SK-N-SH (cell line): ENCODE results near the gene METTL25B. TPM values are rescaled to one million over a fixed set of nuclear protein-coding genes. Genes with fewer than 3 reads are reported as not detected.

Experiments used
- CTCF ChIA-PET: fragments of 300-600, 350-600 bp; formaldehyde crosslinking; extraction: SDS; loops from one replicate; lab custom pipeline; 2021; lab: Yijun Ruan, JAX
- POLR2A ChIA-PET: fragments of 350-600 bp; sonication (Branson Sonifier 250); formaldehyde crosslinking; extraction: SDS; loops from one replicate; lab custom pipeline; 2020; ENCODE audit warnings: antibody characterized with exemption, inconsistent platforms; lab: Yijun Ruan, JAX
- DNase-seq: peaks from one replicate; pipeline ENCODE4 v3.0.0; 2012
- H2AFZ ChIP-seq: fragments of 200-600 bp; sonication (generic); 2 replicates; pipeline ENCODE4 v1.8.1; 2016; ENCODE audit warnings: antibody characterized with exemption, mild to moderate bottlenecking, low read depth
- H3F3A ChIP-seq: fragments of 200-600 bp; sonication (generic); replicated peaks from 2 replicates; pipeline ENCODE3; 2016; ENCODE audit warnings: antibody characterized with exemption, mild to moderate bottlenecking; ENCODE audit not compliant: insufficient read depth
- H3K27ac ChIP-seq, 2 experiments: fragments of 200-500 bp in 1 of 2; fragments of 200-600 bp in 1 of 2; sonication (Bioruptor generic) in 1 of 2; sonication (generic), shearing (Covaris generic) in 1 of 2; 2 replicates each; pipeline versions ENCODE4 v1.5.1 to v1.6.1; 2014 to 2016; ENCODE audit warnings: low read depth in 2 of 2, inconsistent platforms in 1 of 2, low read length in 1 of 2, mild to moderate bottlenecking in 1 of 2, mixed read lengths in 1 of 2
- H3K27me3 ChIP-seq: fragments of 200-600 bp; sonication (generic), shearing (Covaris generic); 2 replicates; pipeline ENCODE4 v1.6.1; 2016; ENCODE audit warnings: mixed run types; ENCODE audit not compliant: insufficient read depth
- H3K36me3 ChIP-seq, 2 experiments: fragments of 200-500 bp in 1 of 2; fragments of 200-600 bp in 1 of 2; sonication (Bioruptor generic) in 1 of 2; sonication (generic) in 1 of 2; replicated peaks in 1 of 2; 2 replicates each; pipeline versions ENCODE3 to v1.5.1; 2014 to 2016; ENCODE audit warnings: low read length in 1 of 2, mild to moderate bottlenecking in 1 of 2; ENCODE audit not compliant: insufficient read depth in 2 of 2, control insufficient read depth in 1 of 2
- H3K4me1 ChIP-seq, 2 experiments: fragments of 200-500 bp in 1 of 2; fragments of 200-600 bp in 1 of 2; sonication (Bioruptor generic) in 1 of 2; sonication (generic), shearing (Covaris generic) in 1 of 2; 2 replicates each; pipeline versions ENCODE4 v1.5.1 to v1.6.1; 2014 to 2016; ENCODE audit warnings: low read depth in 1 of 2, low read length in 1 of 2, mixed run types in 1 of 2; ENCODE audit not compliant: insufficient read depth in 2 of 2, control insufficient read depth in 1 of 2
- H3K4me2 ChIP-seq: fragments of 200-600 bp; sonication (generic), shearing (Covaris generic); 2 replicates; pipeline ENCODE4 v1.6.1; 2017; ENCODE audit warnings: mixed run types
- H3K4me3 ChIP-seq, 2 experiments: fragments of 200-500 bp in 1 of 2; fragments of 200-600 bp in 1 of 2; sonication (Bioruptor generic) in 1 of 2; sonication (generic), shearing (Covaris generic) in 1 of 2; 2 replicates each; pipeline versions ENCODE4 v1.5.1 to v1.8.1; 2014 to 2016; ENCODE audit warnings: low read depth in 2 of 2, inconsistent platforms in 1 of 2, low read length in 1 of 2, mild to moderate bottlenecking in 1 of 2, mixed read lengths in 1 of 2, moderate library complexity in 1 of 2
- H3K79me2 ChIP-seq: fragments of 200-600 bp; sonication (generic); 2 replicates; pipeline ENCODE4 v1.8.1; 2017; ENCODE audit warnings: mild to moderate bottlenecking; ENCODE audit not compliant: insufficient read depth
- H3K9ac ChIP-seq: fragments of 200-600 bp; sonication (generic); 2 replicates; pipeline ENCODE4 v1.6.1; 2017; ENCODE audit warnings: mixed run types
- H3K9me2 ChIP-seq: fragments of 200-600 bp; sonication (generic); 2 replicates; pipeline ENCODE4 v1.6.1; 2017; ENCODE audit warnings: mixed run types
- H3K9me3 ChIP-seq: fragments of 200-600 bp; sonication (generic); 2 replicates; pipeline ENCODE4 v1.6.1; 2017; ENCODE audit warnings: mixed run types, mild to moderate bottlenecking, moderate library complexity
- H4K20me1 ChIP-seq: fragments of 200-600 bp; sonication (generic); 2 replicates; pipeline ENCODE4 v1.6.1; 2017; ENCODE audit warnings: mild to moderate bottlenecking, mixed run types; ENCODE audit not compliant: insufficient read depth
- FOSL2 ChIP-seq: IDR thresholded peaks from 2 replicates; pipeline ENCODE4 v1.4.0; 2012; ENCODE audit warnings: low read depth, mild to moderate bottlenecking, moderate library complexity, borderline replicate concordance
- GABPA ChIP-seq: IDR thresholded peaks from 2 replicates; pipeline ENCODE4 v1.4.0; 2012; ENCODE audit warnings: low read depth, mild to moderate bottlenecking
- MXI1 ChIP-seq: IDR thresholded peaks from 2 replicates; pipeline ENCODE4 v1.6.1; 2012; ENCODE audit warnings: mild to moderate bottlenecking, low read depth, low read length, improper control_type of control experiment
- POLR2AphosphoS5 ChIP-seq: IDR thresholded peaks from 2 replicates; pipeline ENCODE4 v1.6.1; 2012; ENCODE audit warnings: low read depth, low read length
- RAD21 ChIP-seq: IDR thresholded peaks from 2 replicates; pipeline ENCODE4 v1.6.1; 2012; ENCODE audit warnings: mild to moderate bottlenecking, low read length
- RFX5 ChIP-seq: IDR thresholded peaks from 2 replicates; pipeline ENCODE4 v1.6.1; 2012; ENCODE audit warnings: mild to moderate bottlenecking, improper control_type of control experiment, low read length
- SIN3A ChIP-seq: IDR thresholded peaks from 2 replicates; pipeline ENCODE4 v1.6.1; 2012; ENCODE audit warnings: low read depth, mild to moderate bottlenecking, low read length, moderate library complexity, borderline replicate concordance
- SMC3 ChIP-seq: IDR thresholded peaks from 2 replicates; pipeline ENCODE4 v1.6.1; 2012; ENCODE audit warnings: low read depth, low read length, improper control_type of control experiment
- TCF12 ChIP-seq: IDR thresholded peaks from 2 replicates; pipeline ENCODE4 v1.4.0; 2012
- WGBS: methylation state at CpG from one replicate; pipeline ENCODE4 v1.1.6; 2017; ENCODE audit warnings: low lambda C conversion rate; 5-methylcytosine and 5-hydroxymethylcytosine counted together
- polyA plus RNA-seq, 3 experiments: library from polyadenylated mRNA; depleted of rRNA; stranded (reverse); fragments of >200 nt; gene quantifications; 2 replicates each; pipeline ENCODE4 v1.2.3, GENCODE V29; 2012
- TF ChIP-seq, protein P1 (sequence below): fragments of 200-600 bp; sonication (generic); IDR thresholded peaks from 2 replicates; pipeline ENCODE4 v1.6.1; 2017; ENCODE audit warnings: antibody characterized with exemption, mild to moderate bottlenecking, moderate library complexity
- TF ChIP-seq, protein P2 (sequence below): IDR thresholded peaks from 2 replicates; pipeline ENCODE4 v1.4.0; 2012; ENCODE audit warnings: low read depth, borderline replicate concordance

The METTL25B gene
- polyA plus RNA-seq, 1 of the 3 experiments (the other 2 are of a cell fraction): 20.1 TPM

DNA sequence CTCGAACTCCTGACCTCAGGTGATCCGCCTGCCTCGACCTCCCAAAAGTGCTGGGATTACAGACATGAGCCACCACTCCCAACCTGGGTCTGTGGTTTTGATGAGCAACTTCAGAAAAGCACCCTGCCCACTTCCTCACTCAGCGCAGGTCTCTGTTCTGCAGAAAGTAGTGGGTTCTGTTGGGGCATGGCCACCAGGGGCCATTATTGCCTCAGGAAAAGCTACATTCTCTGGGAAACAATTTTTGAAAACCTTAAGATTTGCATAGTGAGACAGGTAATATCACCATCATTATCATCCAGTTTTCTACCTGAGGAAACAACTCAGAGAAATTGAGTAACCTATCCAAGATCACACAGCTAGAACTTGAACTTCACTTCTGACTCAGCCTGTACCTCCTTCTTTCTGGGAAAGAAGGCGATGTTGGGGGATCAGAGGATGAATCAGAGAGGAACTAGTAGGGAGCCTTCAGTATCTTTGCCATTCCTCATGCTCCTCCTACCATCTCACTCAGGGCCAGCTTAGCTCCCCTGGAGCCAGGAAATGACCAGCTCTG, 44.0 kb upstream of the METTL25B start:
- Histone ChIP-seq H3K9me3 (no peaks in the 10 kb centered on the region), H3F3A (no peaks in the 10 kb centered on the region), H3K9me2 (no peaks in the 10 kb centered on the region), H3K79me2 (no peaks in the 10 kb centered on the region), H3K9ac (no peak overlapping the region), H3K36me3 (no peaks in the 10 kb centered on the region), H4K20me1 (no peaks in the 10 kb centered on the region), H2AFZ (no peak overlapping the region), H3K4me2 (no peak overlapping the region), H3K27ac (no peak overlapping the region), H3K4me1 (peaks cover 0 to 4% of the 10 kb centered on the region in 2 experiments; a peak in 2 of 4 replicates), H3K4me3 (no peak overlapping the region), H3K27me3 (no peaks in the 10 kb centered on the region)
- WGBS: 62% methylated on average over 5 of the region's 5 CpGs
- ChIA-PET POLR2A (no interaction called here), CTCF (interaction anchor here (0.8 to 45.5 kb wide), 10 partner anchors 24 to 244 kb away, joined by 3 to 2702 read pairs (median 4); partner anchors contain the start of genes CRABP2, ISG20L2 and METTL25B)
- TF ChIP-seq POLR2AphosphoS5 (no peak), RAD21 (peak; percentile 20; the same call in 1 of the 2 replicates)
- TF ChIP-seq, protein P1, sequence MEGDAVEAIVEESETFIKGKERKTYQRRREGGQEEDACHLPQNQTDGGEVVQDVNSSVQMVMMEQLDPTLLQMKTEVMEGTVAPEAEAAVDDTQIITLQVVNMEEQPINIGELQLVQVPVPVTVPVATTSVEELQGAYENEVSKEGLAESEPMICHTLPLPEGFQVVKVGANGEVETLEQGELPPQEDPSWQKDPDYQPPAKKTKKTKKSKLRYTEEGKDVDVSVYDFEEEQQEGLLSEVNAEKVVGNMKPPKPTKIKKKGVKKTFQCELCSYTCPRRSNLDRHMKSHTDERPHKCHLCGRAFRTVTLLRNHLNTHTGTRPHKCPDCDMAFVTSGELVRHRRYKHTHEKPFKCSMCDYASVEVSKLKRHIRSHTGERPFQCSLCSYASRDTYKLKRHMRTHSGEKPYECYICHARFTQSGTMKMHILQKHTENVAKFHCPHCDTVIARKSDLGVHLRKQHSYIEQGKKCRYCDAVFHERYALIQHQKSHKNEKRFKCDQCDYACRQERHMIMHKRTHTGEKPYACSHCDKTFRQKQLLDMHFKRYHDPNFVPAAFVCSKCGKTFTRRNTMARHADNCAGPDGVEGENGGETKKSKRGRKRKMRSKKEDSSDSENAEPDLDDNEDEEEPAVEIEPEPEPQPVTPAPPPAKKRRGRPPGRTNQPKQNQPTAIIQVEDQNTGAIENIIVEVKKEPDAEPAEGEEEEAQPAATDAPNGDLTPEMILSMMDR: peak; percentile 21; the same call in 1 of the 2 replicates
- DNase-seq: no peak

DNA sequence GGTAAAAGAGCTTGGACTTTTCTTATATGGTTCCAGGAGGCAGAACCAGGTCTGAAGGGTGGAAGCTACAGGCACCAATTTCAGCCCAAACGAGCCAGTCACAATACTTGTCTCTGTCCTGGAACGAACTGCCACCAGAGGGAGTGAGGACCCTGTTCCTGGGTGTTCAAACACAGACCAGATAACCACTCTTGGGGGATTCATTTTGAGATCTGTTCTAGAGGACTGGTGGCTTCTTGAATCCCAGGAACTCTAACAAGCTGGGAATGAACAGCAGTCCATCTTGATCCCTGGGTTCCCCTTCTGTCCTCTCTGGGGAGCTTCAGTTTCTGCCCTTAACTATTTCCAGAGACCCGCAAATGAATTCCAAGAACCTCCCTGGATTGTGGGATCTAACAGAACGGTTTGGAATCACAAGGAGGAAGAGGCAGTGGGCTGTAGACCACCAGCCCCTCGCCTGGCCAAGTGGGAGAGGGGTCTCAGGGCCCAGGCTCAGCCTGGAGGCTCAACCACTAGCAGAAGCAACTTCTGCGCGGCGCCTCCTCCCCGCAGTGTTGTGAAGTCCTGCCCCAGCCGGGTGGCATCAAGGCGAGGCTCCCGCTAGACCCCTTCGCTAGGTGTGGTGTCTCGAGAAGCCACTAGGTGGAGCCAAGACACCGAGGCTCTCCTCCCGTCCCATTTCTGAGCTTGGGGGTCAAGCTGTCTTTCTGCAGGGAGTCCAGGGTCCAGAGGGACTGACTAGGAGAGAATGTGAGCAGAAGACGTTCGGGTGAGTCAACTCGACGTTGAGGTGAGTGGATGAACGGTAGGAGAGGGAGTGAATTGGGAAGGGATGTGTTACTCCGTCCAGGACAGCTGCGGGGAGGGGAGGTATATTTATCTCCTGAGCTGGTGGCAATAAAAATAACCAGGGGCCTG, 39.0 kb upstream of the METTL25B start:
- peaks cover 8% of the 10 kb centered on the region for H3F3A ChIP-seq
- DNase-seq: peak; percentile 85

More for the DNA sequence above, 39.0 kb upstream of the METTL25B start:
- Histone ChIP-seq H3K4me2 (peak overlapping the region; percentile 82), H3K4me3 (peak overlapping the region; percentile 39 to 51), H3K9me2 (no peaks in the 10 kb centered on the region), H3K27ac (peak overlapping the region in 1 of 2 experiments; percentile 86; a peak in 2 of 4 replicates), H3K36me3 (no peaks in the 10 kb centered on the region), H4K20me1 (no peaks in the 10 kb centered on the region)
- ChIA-PET CTCF (interaction anchor here (0.6 to 45.5 kb wide), 71 partner anchors 10 to 318 kb away, joined by 3 to 2702 read pairs (median 7); partner anchors contain the start of genes BCAN, CRABP2, HDGF and INSRR), POLR2A (interaction anchor here (0.9 to 4.3 kb wide), 16 partner anchors 10 to 168 kb away, joined by 3 to 57 read pairs (median 6); partner anchors contain the start of genes CRABP2, ISG20L2, METTL25B and MRPL24)
- 3% methylated on average over 15 of the region's 23 CpGs for WGBS
- peak; percentile 99 for TF ChIP-seq RAD21
- TF ChIP-seq SMC3: peak; percentile 98
- peak; percentile 7; the same call in 1 of the 2 replicates for TF ChIP-seq TCF12
- TF ChIP-seq FOSL2: no peak
- peak; percentile 50; the same call in 1 of the 2 replicates for TF ChIP-seq MXI1
- TF ChIP-seq, protein P1: peak; percentile 74
- TF ChIP-seq RFX5: 0 out of 2 replicates have a peak, but pooled peaks have one; percentile 9
- TF ChIP-seq, protein P2, sequence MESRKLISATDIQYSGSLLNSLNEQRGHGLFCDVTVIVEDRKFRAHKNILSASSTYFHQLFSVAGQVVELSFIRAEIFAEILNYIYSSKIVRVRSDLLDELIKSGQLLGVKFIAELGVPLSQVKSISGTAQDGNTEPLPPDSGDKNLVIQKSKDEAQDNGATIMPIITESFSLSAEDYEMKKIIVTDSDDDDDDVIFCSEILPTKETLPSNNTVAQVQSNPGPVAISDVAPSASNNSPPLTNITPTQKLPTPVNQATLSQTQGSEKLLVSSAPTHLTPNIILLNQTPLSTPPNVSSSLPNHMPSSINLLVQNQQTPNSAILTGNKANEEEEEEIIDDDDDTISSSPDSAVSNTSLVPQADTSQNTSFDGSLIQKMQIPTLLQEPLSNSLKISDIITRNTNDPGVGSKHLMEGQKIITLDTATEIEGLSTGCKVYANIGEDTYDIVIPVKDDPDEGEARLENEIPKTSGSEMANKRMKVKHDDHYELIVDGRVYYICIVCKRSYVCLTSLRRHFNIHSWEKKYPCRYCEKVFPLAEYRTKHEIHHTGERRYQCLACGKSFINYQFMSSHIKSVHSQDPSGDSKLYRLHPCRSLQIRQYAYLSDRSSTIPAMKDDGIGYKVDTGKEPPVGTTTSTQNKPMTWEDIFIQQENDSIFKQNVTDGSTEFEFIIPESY: no peak
- peak; percentile 19; the same call in 1 of the 2 replicates for TF ChIP-seq SIN3A
- TF ChIP-seq GABPA: no peak
- TF ChIP-seq, all 33 proteins: peak for 7
- Histone ChIP-seq H3K79me2 (no peaks in the 10 kb centered on the region), H2AFZ (peak overlapping the region; percentile 92), H3K9ac (peak overlapping the region; percentile 20; the same call in 1 of the 2 replicates), H3K9me3 (no peaks in the 10 kb centered on the region), H3K4me1 (peaks cover 13 to 52% of the 10 kb centered on the region in 2 experiments; a peak in 3 of 4 replicates), H3K27me3 (no peaks in the 10 kb centered on the region)
